A549 (cell line): ENCODE results near the gene MEGF9. TPM values are rescaled to one million over a fixed set of nuclear protein-coding genes. Genes with fewer than 3 reads are reported as not detected.

ENCODE experiments used
- ATAC-seq, 2 experiments: fragments of 200-7000 bp in 1 of 2; fragments of >200 bp in 1 of 2; cut with Nextera tagmentation in 1 of 2; cut with Tn5 transposase in 1 of 2; 3 replicates each; pipeline versions ENCODE4 v1.8.0 to v1.9.1; 2018 to 2020; ENCODE audit warnings: mild to moderate bottlenecking in 1 of 2, moderate library complexity in 1 of 2
- CTCF ChIA-PET: fragments of 300-600 bp; sonication (Branson Sonifier 250); formaldehyde crosslinking; extraction: SDS; loops from one replicate; lab custom pipeline; 2021; ENCODE audit warnings: antibody characterized with exemption, inconsistent platforms; lab: Yijun Ruan, JAX
- POLR2A ChIA-PET: fragments of 350-600 bp; formaldehyde crosslinking; extraction: SDS; loops from one replicate; lab custom pipeline; 2021; ENCODE audit warnings: antibody characterized with exemption, inconsistent platforms; lab: Yijun Ruan, JAX
- DNase-seq, 2 experiments: peaks; one replicate each; pipeline versions ENCODE4 v3.0.0 to v3.0.0-alpha.2; 2011 to 2016; ENCODE audit warnings: low read depth in 1 of 2, low spot score in 1 of 2
- FAIRE-seq: peaks from 2 replicates; lab custom pipeline; 2011; peaks lifted over from hg19 to GRCh38; lab: Jason Lieb, UNC
- H3K27ac ChIP-seq, 2 experiments: fragments of >200 bp; sonication (Bioruptor Twin); formaldehyde crosslinking; 3 replicates each; pipeline ENCODE4 v1.5.1; 2016 to 2017
- H3K4me1 ChIP-seq: fragments of >200 bp; sonication (Bioruptor Twin); formaldehyde crosslinking; 3 replicates; pipeline ENCODE4 v1.6.1; 2016
- H3K4me2 ChIP-seq: fragments of >200 bp; sonication (Bioruptor Twin); formaldehyde crosslinking; 3 replicates; pipeline ENCODE4 v1.6.1; 2016
- H3K4me3 ChIP-seq: fragments of >200 bp; sonication (Bioruptor Twin); formaldehyde crosslinking; 3 replicates; pipeline ENCODE4 v1.5.1; 2016
- H3K9me3 ChIP-seq: fragments of >200 bp; sonication (Bioruptor Twin); formaldehyde crosslinking; 3 replicates; pipeline ENCODE4 v1.6.1; 2016
- BHLHE40 ChIP-seq: IDR thresholded peaks from 2 replicates; pipeline ENCODE4 v1.6.1; 2012; ENCODE audit warnings: low read depth, low read length, inconsistent platforms
- CBX8 ChIP-seq: fragments of 200-600 bp; sonication (generic); IDR thresholded peaks from 2 replicates; pipeline ENCODE4 v1.6.1; 2016
- CEBPB ChIP-seq, 2 experiments: fragments of >200 bp in 1 of 2; sonication (Bioruptor Twin) in 1 of 2; formaldehyde crosslinking in 1 of 2; IDR thresholded peaks; 2 replicates each; pipeline ENCODE4 v1.6.1; 2012 to 2016
- CHD2 ChIP-seq: fragments of 150-350 bp; IDR thresholded peaks from 2 replicates; pipeline ENCODE4 v1.6.1; 2014; ENCODE audit warnings: low read length; ENCODE audit not compliant: partially characterized antibody
- CHD4 ChIP-seq: fragments of 200-600 bp; sonication (generic); IDR thresholded peaks from 2 replicates; pipeline ENCODE4 v1.6.1; 2016; ENCODE audit warnings: antibody characterized with exemption, mild to moderate bottlenecking, borderline replicate concordance
- EHF ChIP-seq: fragments of 250-450 bp; sonication (Bioruptor Pico); IDR thresholded peaks from 2 replicates; pipeline ENCODE4 v1.5.0; 2020; ENCODE audit warnings: mild to moderate bottlenecking
- ELK1 ChIP-seq: fragments of 150-350 bp; IDR thresholded peaks from 2 replicates; pipeline ENCODE4 v1.6.1; 2014; ENCODE audit warnings: low read depth, mild to moderate bottlenecking, low read length
- FOSL2 ChIP-seq, 2 experiments: fragments of 450-650 bp in 1 of 2; fragments of >200 bp in 1 of 2; sonication (Bioruptor Twin) in 1 of 2; formaldehyde crosslinking; IDR thresholded peaks; 2 replicates each; pipeline versions ENCODE4 v1.5.0 to v1.6.1; 2016 to 2020; ENCODE audit warnings: mild to moderate bottlenecking in 1 of 2, moderate library complexity in 1 of 2
- HDAC2 ChIP-seq: fragments of 200-600 bp; sonication (generic); IDR thresholded peaks from 2 replicates; pipeline ENCODE4 v1.6.1; 2016
- HOXB5 ChIP-seq: fragments of 250-450 bp; sonication (Bioruptor Pico); IDR thresholded peaks from 2 replicates; pipeline ENCODE4 v1.5.0; 2020; ENCODE audit warnings: mild to moderate bottlenecking, moderate library complexity
- KDM1A ChIP-seq: fragments of 200-600 bp; sonication (generic); IDR thresholded peaks from 2 replicates; pipeline ENCODE4 v1.6.1; 2016; ENCODE audit warnings: low read depth, mild to moderate bottlenecking
- KDM5A ChIP-seq: fragments of 200-600 bp; sonication (generic); IDR thresholded peaks from 2 replicates; pipeline ENCODE4 v1.6.1; 2016; ENCODE audit warnings: antibody characterized with exemption, mild to moderate bottlenecking
- MYC ChIP-seq: IDR thresholded peaks from 2 replicates; pipeline ENCODE4 v1.6.1; 2012; ENCODE audit warnings: mild to moderate bottlenecking, inconsistent platforms, low read length, improper control_type of control experiment, borderline replicate concordance
- NPAS2 ChIP-seq: fragments of 250-450 bp; sonication (Bioruptor Pico); IDR thresholded peaks from 2 replicates; pipeline ENCODE4 v1.8.0; 2022; ENCODE audit warnings: mild to moderate bottlenecking, moderate library complexity, borderline replicate concordance
- NR3C1 ChIP-seq: fragments of >200 bp; sonication (Bioruptor Twin); formaldehyde crosslinking; IDR thresholded peaks from 3 replicates; pipeline ENCODE4 v1.6.1; 2017
- PBX3 ChIP-seq: IDR thresholded peaks from 2 replicates; pipeline ENCODE4 v1.6.1; 2012
- PHF8 ChIP-seq: fragments of 200-600 bp; sonication (generic); IDR thresholded peaks from 2 replicates; pipeline ENCODE4 v1.6.1; 2016; ENCODE audit warnings: low read depth, mild to moderate bottlenecking, antibody characterized with exemption, moderate library complexity, borderline replicate concordance
- POLR2A ChIP-seq: IDR thresholded peaks from 2 replicates; pipeline ENCODE4 v1.6.1; 2012; ENCODE audit warnings: mild to moderate bottlenecking, low read length
- RAD21 ChIP-seq, 2 experiments: fragments of >200 bp in 1 of 2; sonication (Bioruptor Twin) in 1 of 2; formaldehyde crosslinking in 1 of 2; IDR thresholded peaks in 1 of 2; conservative IDR thresholded peaks in 1 of 2; 2 replicates in 1 of 2; 3 replicates in 1 of 2; pipeline ENCODE4 v1.6.1; 2012 to 2018; ENCODE audit warnings: inconsistent platforms in 1 of 2
- RARB ChIP-seq: fragments of 250-450 bp; sonication (Bioruptor Pico); IDR thresholded peaks from 2 replicates; pipeline ENCODE4 v1.8.0; 2021; ENCODE audit warnings: mild to moderate bottlenecking, moderate library complexity
- REST ChIP-seq: fragments of 200-600 bp; sonication (generic); IDR thresholded peaks from 2 replicates; pipeline ENCODE4 v1.6.1; 2016; ENCODE audit warnings: antibody characterized with exemption, mild to moderate bottlenecking, moderate library complexity
- RFX5 ChIP-seq: fragments of 450-650 bp; IDR thresholded peaks from 2 replicates; pipeline ENCODE4 v1.7.1; 2014; ENCODE audit warnings: antibody characterized with exemption, mild to moderate bottlenecking, moderate library complexity
- RNF2 ChIP-seq: fragments of 200-600 bp; sonication (generic); IDR thresholded peaks from 2 replicates; pipeline ENCODE4 v1.6.1; 2016; ENCODE audit warnings: low read depth, mild to moderate bottlenecking, antibody characterized with exemption, moderate library complexity, borderline replicate concordance
- SMC3 ChIP-seq: fragments of >200 bp; sonication (Bioruptor Twin); formaldehyde crosslinking; IDR thresholded peaks from 3 replicates; pipeline ENCODE4 v1.6.1; 2018; ENCODE audit warnings: inconsistent platforms
- ZC3H11A ChIP-seq: fragments of 450-650 bp; IDR thresholded peaks from 2 replicates; pipeline ENCODE4 v1.6.1; 2014; ENCODE audit warnings: antibody characterized with exemption, mild to moderate bottlenecking
- ZNF302 ChIP-seq: fragments of 250-450 bp; sonication (Bioruptor Pico); IDR thresholded peaks from 2 replicates; pipeline ENCODE4 v1.9.0; 2021; ENCODE audit warnings: inconsistent platforms, mild to moderate bottlenecking, moderate library complexity
- WGBS: methylation state at CpG from one replicate; pipeline ENCODE4 v1.1.6; 2017; ENCODE audit errors: missing lambda C conversion rate; 5-methylcytosine and 5-hydroxymethylcytosine counted together
- polyA plus RNA-seq, 4 experiments: library from polyadenylated mRNA; depleted of rRNA in 3 of 4; stranded (reverse); fragments of >200 nt; fragmentation: RNase III in 1 of 4; extraction: RNeasy Plus Mini Kit Qiagen cat#74134 plus additional on column Dnase treatment in 1 of 4; gene quantifications; 2 replicates in 3 of 4; 3 replicates in 1 of 4; pipeline ENCODE4 v1.2.3, GENCODE V29; 2011 to 2017
- TF ChIP-seq, protein P1 (sequence below): fragments of 250-450 bp; sonication (Bioruptor Pico); IDR thresholded peaks from 2 replicates; pipeline ENCODE4 v1.5.0; 2020; ENCODE audit warnings: low read depth, mild to moderate bottlenecking, moderate library complexity
- TF ChIP-seq, protein P2 (sequence below): fragments of 450-650 bp; IDR thresholded peaks from 2 replicates; pipeline ENCODE4 v1.6.1; 2014; ENCODE audit warnings: antibody characterized with exemption

The MEGF9 gene
- polyA plus RNA-seq, 2 of the 4 experiments (the other 2 are of a cell fraction), result 25.7 to 33.4 TPM

- CTCF ChIA-PET, result interaction anchor here (0.6 kb wide), 1 partner anchor 64 kb away, joined by 4 read pairs; no protein-coding TSS in a partner anchor
- WGBS, result 20% methylated on average over 3 of the region's 3 CpGs
- POLR2A ChIA-PET, result no interaction called here
- Histone ChIP-seq H3K4me1 (peaks cover 90% of the 10 kb centered on the region), H3K4me3 (no peak overlapping the region), H3K27ac (peak overlapping the region; percentile 61 to 93), H3K4me2 (peak overlapping the region; percentile 54), H3K9me3 (no peaks in the 10 kb centered on the region)
- no peak for FAIRE-seq
- no peak for DNase-seq
- TF ChIP-seq CHD2 (no peak), KDM5A (no peak), NR3C1 (no peak), PHF8 (no peak), EHF (CRISPR knock-in tag) (no peak), ZNF302 (no peak), CHD4 (no peak), FOSL2 (IDR thresholded peaks at IDR 0.05) (no peak), FOSL2 (CRISPR knock-in tag; IDR thresholded peaks at IDR 0.05) (no peak), RARB (CRISPR knock-in tag) (no peak), HDAC2 (no peak), ELK1 (no peak), RNF2 (no peak), BHLHE40 (no peak), ZC3H11A (no peak), RFX5 (no peak), CBX8 (no peak), POLR2A (no peak), RAD21 (conservative IDR thresholded peaks at IDR 0.05 in 1 of 2, IDR thresholded peaks at IDR 0.05 in 1 of 2) (no peak)
- TF ChIP-seq, protein P1, sequence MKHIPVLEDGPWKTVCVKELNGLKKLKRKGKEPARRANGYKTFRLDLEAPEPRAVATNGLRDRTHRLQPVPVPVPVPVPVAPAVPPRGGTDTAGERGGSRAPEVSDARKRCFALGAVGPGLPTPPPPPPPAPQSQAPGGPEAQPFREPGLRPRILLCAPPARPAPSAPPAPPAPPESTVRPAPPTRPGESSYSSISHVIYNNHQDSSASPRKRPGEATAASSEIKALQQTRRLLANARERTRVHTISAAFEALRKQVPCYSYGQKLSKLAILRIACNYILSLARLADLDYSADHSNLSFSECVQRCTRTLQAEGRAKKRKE (CRISPR knock-in tag), result no peak
- TF ChIP-seq, all 56 proteins: peak for 0
- no peak for ATAC-seq
Measured at GRCh38 chr9:120688758-120689157, 25.5 kb downstream of the MEGF9 start.

DNA sequence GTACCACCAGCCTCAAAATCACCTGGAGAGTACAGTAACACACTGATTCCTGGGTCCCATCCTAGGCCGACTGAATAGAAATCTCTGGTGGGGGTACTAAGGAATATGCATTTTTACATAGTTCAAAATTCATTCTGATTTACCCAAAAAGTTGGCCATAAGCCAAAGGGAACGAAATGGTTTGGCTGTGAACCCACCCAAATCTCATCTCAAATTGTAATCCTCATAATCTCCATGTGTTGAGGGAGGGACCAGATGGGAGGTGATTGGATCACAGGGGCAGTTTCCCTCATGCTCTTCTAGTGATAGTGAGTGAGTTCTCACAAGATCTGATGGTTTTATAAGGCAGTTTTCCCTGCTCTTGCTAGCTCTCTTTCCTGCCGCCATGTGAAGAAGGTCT, 31.1 kb downstream of the MEGF9 start:
- ATAC-seq, result no peak
- Histone ChIP-seq H3K4me1 (peaks cover 72% of the 10 kb centered on the region), H3K4me2 (peak overlapping the region; percentile 71), H3K27ac (peak overlapping the region; percentile 90 to 93), H3K4me3 (no peak overlapping the region), H3K9me3 (no peaks in the 10 kb centered on the region)
- ChIA-PET CTCF (no interaction called here), POLR2A (no interaction called here)
- FAIRE-seq, result no peak
- WGBS, result 72% methylated on average over 3 of the region's 3 CpGs
- no peak for DNase-seq
- TF ChIP-seq MYC, result no peak
- TF ChIP-seq, protein P2, sequence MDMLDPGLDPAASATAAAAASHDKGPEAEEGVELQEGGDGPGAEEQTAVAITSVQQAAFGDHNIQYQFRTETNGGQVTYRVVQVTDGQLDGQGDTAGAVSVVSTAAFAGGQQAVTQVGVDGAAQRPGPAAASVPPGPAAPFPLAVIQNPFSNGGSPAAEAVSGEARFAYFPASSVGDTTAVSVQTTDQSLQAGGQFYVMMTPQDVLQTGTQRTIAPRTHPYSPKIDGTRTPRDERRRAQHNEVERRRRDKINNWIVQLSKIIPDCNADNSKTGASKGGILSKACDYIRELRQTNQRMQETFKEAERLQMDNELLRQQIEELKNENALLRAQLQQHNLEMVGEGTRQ, result no peak
- TF ChIP-seq CEBPB (IDR thresholded peaks at IDR 0.05), result no peak
- TF ChIP-seq RNF2, result no peak
- TF ChIP-seq HOXB5 (CRISPR knock-in tag), result no peak
- no peak for TF ChIP-seq PBX3
- no peak for TF ChIP-seq ELK1
- no peak for TF ChIP-seq REST
- no peak for TF ChIP-seq KDM1A
- TF ChIP-seq NPAS2 (CRISPR knock-in tag), result no peak
- no peak for TF ChIP-seq HDAC2
- TF ChIP-seq SMC3, result no peak
